GM10847 (cell line): Measurements from ENCODE around the gene WWC1.

Experiments
- POLR2A ChIP-seq: IDR thresholded peaks from 2 replicates; pipeline ENCODE4 v1.6.1; 2011; ENCODE audit not compliant: insufficient read length; ENCODE audit errors: extremely low read depth

WWC1 gene

GRCh38 chr5:168291342-168291963 is at the start of gene WWC1:
WWC1 (plus strand) TSS chr5:168291645; CDS start chr5:168292153, 508 bp downstream.
- TF ChIP-seq POLR2A = no peak

DNA sequence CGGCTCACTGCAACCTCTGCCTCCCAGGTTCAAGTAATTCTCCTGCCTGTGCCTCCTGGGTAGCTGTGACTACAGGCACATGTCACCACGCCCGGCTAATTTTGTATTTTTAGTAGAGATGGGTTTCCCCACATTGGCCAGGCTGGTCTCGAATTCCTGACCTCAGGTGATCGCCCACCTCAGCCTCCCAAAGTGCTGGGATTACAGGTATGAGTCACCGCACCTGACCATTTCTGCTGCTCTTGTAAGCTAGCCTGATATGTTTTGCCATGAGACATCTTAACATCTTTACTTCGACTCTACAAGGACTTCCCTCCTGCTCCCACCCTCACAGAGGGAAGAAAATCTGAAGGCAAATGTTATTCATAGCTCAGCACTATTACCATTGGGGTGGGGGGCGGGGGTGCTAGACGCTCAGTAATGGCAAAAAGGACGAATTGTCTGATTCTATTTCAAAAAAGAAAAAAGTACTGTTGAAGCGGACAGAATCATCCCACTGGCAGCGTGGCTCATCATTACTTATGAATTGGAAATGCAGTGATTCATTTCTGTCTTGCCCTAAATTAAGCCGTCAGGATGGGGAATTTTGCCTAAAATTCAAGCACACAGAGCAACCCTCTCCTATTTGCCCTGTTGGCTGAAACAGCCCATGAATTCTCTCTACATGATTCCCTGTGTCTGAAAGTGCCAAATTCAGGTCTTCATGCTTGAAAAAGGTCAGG is 46.4 kb upstream of the WWC1 start:
- no peak for TF ChIP-seq POLR2A

DNA sequence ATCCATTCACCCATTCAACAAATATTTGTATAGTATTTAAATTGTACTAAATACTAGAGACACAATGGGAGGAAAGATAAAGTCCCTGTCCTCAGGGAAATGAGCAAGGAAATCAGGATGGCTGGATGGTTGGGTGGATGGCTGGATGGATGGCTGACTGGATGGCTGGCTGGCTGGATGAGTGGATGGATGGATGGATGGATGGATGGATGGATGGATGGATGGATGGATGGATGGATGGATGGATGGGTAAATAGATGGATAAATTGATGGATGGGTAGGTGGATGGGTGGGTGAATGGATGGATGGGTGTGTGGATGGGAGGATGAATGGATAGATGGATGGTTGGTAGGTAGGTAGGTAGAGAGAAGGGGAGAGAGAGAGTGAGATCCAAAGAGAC is 41.5 kb upstream of the WWC1 start:
- no peak for TF ChIP-seq POLR2A

DNA sequence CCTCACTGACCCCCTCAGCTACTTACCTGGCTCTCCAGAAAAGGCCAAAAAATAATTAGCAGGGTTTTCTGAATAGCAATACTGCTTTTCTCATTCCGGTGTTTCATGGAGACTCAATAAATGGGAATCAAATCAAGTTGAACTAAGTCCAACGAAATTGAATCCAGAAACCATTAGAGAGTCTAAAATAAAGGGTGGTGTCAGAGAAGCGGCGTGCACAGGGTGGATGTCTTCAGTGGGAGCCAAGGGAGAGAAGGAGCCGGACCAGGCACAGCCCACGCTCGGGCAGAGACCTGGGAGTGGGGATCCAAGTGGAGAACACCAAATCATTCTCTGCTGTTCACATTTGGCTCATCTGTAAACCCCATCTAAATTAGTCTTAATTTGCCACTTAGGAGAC is 40.2 kb upstream of the WWC1 start:
- no peak for TF ChIP-seq POLR2A

GRCh38 chr5:168254013-168254693 is 37.3 kb upstream of the WWC1 start:
- no peak for TF ChIP-seq POLR2A

DNA sequence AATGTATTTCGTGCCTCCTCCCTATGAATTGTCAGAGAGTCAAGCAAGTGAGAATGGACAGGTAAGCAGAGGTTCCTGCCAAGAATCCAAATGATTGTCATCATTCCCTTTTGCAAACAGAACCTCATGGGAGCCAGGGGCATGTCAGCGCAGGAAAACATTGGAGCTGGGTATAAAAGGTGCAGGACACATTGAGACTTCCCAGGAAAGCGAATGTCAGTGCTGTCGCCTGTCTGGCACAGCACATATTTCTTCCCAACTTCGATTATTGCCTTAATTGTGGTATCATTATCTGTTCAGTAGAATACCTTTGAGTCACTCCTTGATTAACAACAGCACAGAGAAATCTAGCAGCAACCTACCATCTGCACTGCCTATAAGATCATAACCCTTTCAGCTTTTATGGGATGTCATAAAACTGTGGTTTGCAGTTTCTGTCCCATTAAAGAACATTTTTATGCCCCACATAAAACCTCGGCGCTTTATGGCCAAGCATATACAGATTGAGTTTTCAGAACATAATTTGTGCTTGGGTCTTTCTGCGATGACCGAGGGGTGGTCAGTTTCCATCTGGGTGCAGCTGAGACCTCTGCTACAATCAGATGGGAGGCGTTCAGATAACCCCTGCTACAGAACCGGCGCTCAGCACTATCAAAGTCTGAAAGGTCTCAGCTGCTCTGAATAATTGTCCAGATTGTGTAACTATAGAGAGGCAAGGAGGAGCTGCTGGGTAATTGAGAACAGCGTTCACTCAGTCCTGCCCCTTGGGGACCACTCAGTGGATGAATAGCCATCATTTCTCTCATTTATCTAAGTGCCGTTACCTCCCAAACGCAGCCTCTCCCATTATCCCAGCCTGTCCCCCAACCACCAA is 30.9 kb upstream of the WWC1 start:
- no peak for TF ChIP-seq POLR2A

GRCh38 chr5:168261227-168261571 is 30.2 kb upstream of the WWC1 start:
- no peak for TF ChIP-seq POLR2A

DNA sequence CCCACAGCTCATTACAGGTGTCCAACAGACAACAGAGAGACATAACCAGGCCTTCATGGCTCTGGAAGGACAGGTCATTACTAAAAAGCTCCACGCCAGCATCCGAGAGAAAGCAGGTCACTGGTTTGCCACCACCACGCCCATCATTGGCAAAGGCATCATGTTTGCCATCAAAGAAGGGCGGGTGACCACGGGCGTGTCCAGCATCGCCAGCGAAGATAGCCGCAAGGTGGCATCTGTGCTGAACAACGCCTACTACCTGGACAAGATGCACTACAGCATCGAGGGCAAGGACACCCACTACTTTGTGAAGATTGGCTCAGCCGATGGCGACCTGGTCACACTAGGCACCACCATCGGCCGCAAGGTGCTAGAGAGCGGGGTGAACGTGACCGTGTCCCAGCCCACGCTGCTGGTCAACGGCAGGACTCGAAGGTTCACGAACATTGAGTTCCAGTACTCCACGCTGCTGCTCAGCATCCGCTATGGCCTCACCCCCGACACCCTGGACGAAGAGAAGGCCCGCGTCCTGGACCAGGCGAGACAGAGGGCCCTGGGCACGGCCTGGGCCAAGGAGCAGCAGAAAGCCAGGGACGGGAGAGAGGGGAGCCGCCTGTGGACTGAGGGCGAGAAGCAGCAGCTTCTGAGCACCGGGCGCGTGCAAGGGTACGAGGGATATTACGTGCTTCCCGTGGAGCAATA is 29.3 kb upstream of the WWC1 start:
- no peak for TF ChIP-seq POLR2A

DNA sequence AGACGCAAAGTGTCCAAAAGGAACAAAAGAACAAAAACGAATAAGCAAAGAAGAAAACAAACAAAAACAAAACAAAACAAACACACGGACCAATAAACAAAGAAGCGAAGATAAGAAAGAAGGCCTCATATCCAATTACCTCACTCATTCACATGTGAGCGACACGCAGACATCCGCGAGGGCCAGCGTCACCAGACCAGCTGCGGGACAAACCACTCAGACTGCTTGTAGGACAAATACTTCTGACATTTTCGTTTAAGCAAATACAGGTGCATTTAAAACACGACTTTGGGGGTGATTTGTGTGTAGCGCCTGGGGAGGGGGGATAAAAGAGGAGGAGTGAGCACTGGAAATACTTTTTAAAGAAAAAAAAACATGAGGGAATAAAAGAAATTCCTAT is 28.3 kb upstream of the WWC1 start:
- no peak for TF ChIP-seq POLR2A

GRCh38 chr5:168266016-168266415 is 25.4 kb upstream of the WWC1 start:
- TF ChIP-seq POLR2A = no peak

- no peak for TF ChIP-seq POLR2A
Measured at GRCh38 chr5:168268949-168269936, 22.2 kb upstream of the WWC1 start.

GRCh38 chr5:168269937-168270330 is 21.5 kb upstream of the WWC1 start:
- TF ChIP-seq POLR2A = no peak

DNA sequence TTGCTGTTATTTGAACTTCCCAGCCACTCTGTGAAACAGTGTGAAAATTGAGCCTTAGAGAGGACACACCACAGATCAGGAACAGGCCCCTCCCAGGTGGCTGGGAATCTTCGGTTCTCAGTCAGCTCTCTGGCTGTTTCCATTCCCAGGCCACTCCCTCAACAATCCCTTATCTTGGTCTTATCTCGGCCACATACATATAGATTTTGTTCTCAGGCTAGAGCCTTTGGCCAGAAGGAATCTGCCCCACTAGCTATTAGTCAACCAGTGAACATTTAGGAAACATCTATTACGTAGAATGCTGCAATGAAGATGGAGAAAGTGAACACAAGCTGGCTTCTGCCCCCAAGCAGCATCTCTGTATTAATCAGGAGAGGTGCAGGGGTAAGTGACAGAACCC is 21.0 kb upstream of the WWC1 start:
- TF ChIP-seq POLR2A = no peak

DNA sequence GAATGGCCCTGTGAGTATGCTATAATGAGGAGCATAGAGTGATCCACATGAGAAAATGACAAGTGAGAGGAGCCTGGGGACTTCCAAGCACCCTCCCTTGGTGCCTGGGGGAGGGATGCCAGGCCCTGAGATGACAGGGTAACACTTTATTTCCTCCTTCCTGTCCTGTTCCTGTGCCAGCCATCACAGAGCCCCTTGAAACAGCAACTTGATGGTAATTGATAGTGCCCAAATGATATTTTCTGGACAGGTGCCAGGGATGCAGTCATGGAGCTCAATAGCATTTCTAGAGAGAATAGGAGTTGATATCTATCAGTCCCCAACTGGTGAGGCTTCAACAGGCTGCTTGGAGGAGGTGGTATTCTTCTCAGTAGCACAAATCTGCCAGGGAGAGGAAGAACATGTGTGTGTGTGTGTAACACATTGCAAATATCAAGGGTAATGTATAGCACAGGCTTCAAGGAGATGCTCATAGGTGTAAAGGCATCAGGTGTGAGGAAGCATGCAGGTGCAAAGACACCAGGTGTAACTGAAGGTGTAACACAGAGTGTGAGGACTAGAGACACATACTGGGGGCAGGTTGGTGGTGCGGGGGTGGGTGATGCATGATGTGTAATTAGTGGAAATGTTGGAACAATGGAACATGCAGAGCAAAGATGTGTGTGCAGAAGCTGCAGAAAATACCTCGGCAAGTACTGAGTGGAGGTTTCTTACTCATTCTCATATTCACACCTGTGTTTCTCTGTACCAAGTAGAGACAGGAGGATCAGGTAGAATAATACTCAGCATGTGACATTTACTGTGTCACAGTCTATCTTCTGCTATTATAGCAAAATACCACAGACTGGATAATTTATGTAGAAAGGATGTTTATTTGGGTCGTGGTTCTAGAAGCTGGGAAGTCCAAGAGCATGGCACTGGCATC is 18.1 kb upstream of the WWC1 start:
- TF ChIP-seq POLR2A = no peak
